Trophoblast cell (in vitro differentiated cells and primary cell): Measurements from ENCODE around the gene SERHL2.
"Not testable (repeated sequence)": the region's sequence is repeated elsewhere in the genome, so short reads cannot be mapped to it uniquely, and the experiment has no call there.

Experiments
- DNase-seq, 2 donors: peaks; one replicate each; pipeline ENCODE4 v3.0.0-alpha.2; 2016
- H2AFZ ChIP-seq: 2 replicates; pipeline ENCODE4 v1.6.1; 2013; ENCODE audit warnings: low read length, moderate library complexity, mild to moderate bottlenecking; ENCODE audit not compliant: insufficient read depth, poor library complexity
- H2AK5ac ChIP-seq: 2 replicates; pipeline ENCODE4 v1.6.1; 2013; ENCODE audit warnings: mild to moderate bottlenecking, low read length
- H2BK120ac ChIP-seq: 2 replicates; pipeline ENCODE4 v1.6.1; 2013; ENCODE audit warnings: low read length, mild to moderate bottlenecking, moderate library complexity; ENCODE audit not compliant: insufficient read depth, poor library complexity
- H2BK12ac ChIP-seq: 2 replicates; pipeline ENCODE4 v1.6.1; 2013; ENCODE audit warnings: mild to moderate bottlenecking, low read length, moderate library complexity
- H2BK5ac ChIP-seq: 2 replicates; pipeline ENCODE4 v1.6.1; 2013; ENCODE audit warnings: low read length, low read depth, moderate library complexity, mild to moderate bottlenecking; ENCODE audit not compliant: poor library complexity
- H3K14ac ChIP-seq: 2 replicates; pipeline ENCODE4 v1.6.1; 2013; ENCODE audit warnings: mild to moderate bottlenecking, low read length
- H3K18ac ChIP-seq: 2 replicates; pipeline ENCODE4 v1.6.1; 2013; ENCODE audit warnings: mild to moderate bottlenecking, low read length
- H3K23ac ChIP-seq: 2 replicates; pipeline ENCODE4 v1.6.1; 2013; ENCODE audit warnings: low read length
- H3K27ac ChIP-seq: 2 replicates; pipeline ENCODE4 v1.5.1; 2013; ENCODE audit warnings: low read depth, mild to moderate bottlenecking, inconsistent platforms, low read length, moderate library complexity
- H3K27me3 ChIP-seq: 2 replicates; pipeline ENCODE4 v1.6.1; 2013; ENCODE audit warnings: inconsistent platforms, mild to moderate bottlenecking, low read length, moderate library complexity; ENCODE audit not compliant: insufficient read depth
- H3K36me3 ChIP-seq, 2 experiments: 1 replicate in 1 of 2; 2 replicates in 1 of 2; pipeline ENCODE4 v1.6.1; 2013; ENCODE audit warnings: low read length in 2 of 2, mild to moderate bottlenecking in 2 of 2, moderate library complexity in 1 of 2; ENCODE audit not compliant: insufficient read depth in 2 of 2, control insufficient read depth in 1 of 2
- H3K4ac ChIP-seq: 2 replicates; pipeline ENCODE4 v1.6.1; 2013; ENCODE audit warnings: low read depth, mild to moderate bottlenecking, low read length, moderate library complexity
- H3K4me1 ChIP-seq, 2 experiments: 1 replicate in 1 of 2; 2 replicates in 1 of 2; pipeline ENCODE4 v1.6.1; 2013; ENCODE audit warnings: low read length in 2 of 2, mild to moderate bottlenecking in 2 of 2, moderate library complexity in 1 of 2; ENCODE audit not compliant: insufficient read depth in 2 of 2, control insufficient read depth in 1 of 2
- H3K4me2 ChIP-seq: 2 replicates; pipeline ENCODE4 v1.6.1; 2013; ENCODE audit warnings: inconsistent platforms, mild to moderate bottlenecking, low read length, moderate library complexity
- H3K4me3 ChIP-seq: 2 replicates; pipeline ENCODE4 v1.5.1; 2013; ENCODE audit warnings: mild to moderate bottlenecking, low read depth, low read length, inconsistent platforms
- H3K79me1 ChIP-seq: one replicate; pipeline ENCODE4 v1.6.1; 2013; ENCODE audit warnings: low read length
- H3K79me2 ChIP-seq: 2 replicates; pipeline ENCODE4 v1.6.1; 2013; ENCODE audit warnings: low read length, mild to moderate bottlenecking; ENCODE audit not compliant: control insufficient read depth, insufficient read depth, poor library complexity
- H3K9ac ChIP-seq: 2 replicates; pipeline ENCODE4 v1.6.1; 2013; ENCODE audit warnings: mild to moderate bottlenecking, low read length
- H3K9me3 ChIP-seq: 2 replicates; pipeline ENCODE4 v1.6.1; 2013; ENCODE audit warnings: low read depth, mild to moderate bottlenecking, control low read depth, inconsistent platforms, low read length; ENCODE audit not compliant: insufficient read depth
- H4K12ac ChIP-seq: 2 replicates; pipeline ENCODE4 v1.6.1; 2013; ENCODE audit warnings: low read depth, mild to moderate bottlenecking, low read length, moderate library complexity
- H4K8ac ChIP-seq: 2 replicates; pipeline ENCODE4 v1.6.1; 2013; ENCODE audit warnings: low read depth, mild to moderate bottlenecking, low read length, moderate library complexity
- H4K91ac ChIP-seq: one replicate; pipeline ENCODE4 v1.6.1; 2013; ENCODE audit warnings: low read depth, mild to moderate bottlenecking, low read length, moderate library complexity
- WGBS: extraction: QIAGEN DNeasy Blood & Tissue Kit; methylation state at CpG from one replicate; pipeline ENCODE4 v1.1.7; 2013; ENCODE audit warnings: missing lambda C conversion rate; ENCODE audit not compliant: insufficient read length, insufficient coverage; ENCODE audit errors: extremely low coverage; 5-methylcytosine and 5-hydroxymethylcytosine counted together

The SERHL2 gene

GRCh38 chr22:42521228-42521546, 32.6 kb upstream of the SERHL2 start:
- Histone ChIP-seq H2AFZ (no peak overlapping the region), H3K27me3 (no peaks in the 10 kb centered on the region), H3K4me2 (no peak overlapping the region), H2BK120ac (no peak overlapping the region), H3K27ac (no peak overlapping the region), H2BK5ac (no peak overlapping the region), H3K9me3 (no peaks in the 10 kb centered on the region), H2BK12ac (peak overlapping the region; percentile 7), H4K8ac (no peak overlapping the region), H2AK5ac (no peak overlapping the region), H3K14ac (no peak overlapping the region), H3K79me2 (peaks cover 3% of the 10 kb centered on the region), H3K9ac (no peak overlapping the region), H4K91ac (peak overlapping the region; percentile 75), H3K18ac (no peak overlapping the region), H3K4ac (no peak overlapping the region), H3K4me1 (peaks cover 11 to 14% of the 10 kb centered on the region in 2 experiments), H3K79me1 (peaks cover 10% of the 10 kb centered on the region), H3K36me3 (peaks cover 11 to 14% of the 10 kb centered on the region in 2 experiments), H4K12ac (no peak overlapping the region), H3K23ac (no peak overlapping the region), H3K4me3 (no peak overlapping the region)
- no CpG with 5 or more reads among the region's 9 CpGs for WGBS
- DNase-seq: no peak

- no peak overlapping the region for H4K91ac ChIP-seq
- no peaks in the 10 kb centered on the region for H3K9me3 ChIP-seq
- H3K4me2 ChIP-seq: no peak overlapping the region
- peaks cover 3% of the 10 kb centered on the region for H3K79me2 ChIP-seq
- no peak overlapping the region for H3K9ac ChIP-seq
- H4K8ac ChIP-seq: no peak overlapping the region
- no peak overlapping the region for H2AK5ac ChIP-seq
- no peak overlapping the region for H3K18ac ChIP-seq
- H4K12ac ChIP-seq: no peak overlapping the region
- H3K79me1 ChIP-seq: peaks cover 10% of the 10 kb centered on the region
- H3K27me3 ChIP-seq: no peaks in the 10 kb centered on the region
- no peak overlapping the region for H3K27ac ChIP-seq
- no peak overlapping the region for H3K4me3 ChIP-seq
- no peak for DNase-seq
- H3K4ac ChIP-seq: no peak overlapping the region
- peaks cover 2 to 3% of the 10 kb centered on the region in 2 experiments for H3K36me3 ChIP-seq
- H2AFZ ChIP-seq: no peak overlapping the region
- no peak overlapping the region for H3K23ac ChIP-seq
- H3K4me1 ChIP-seq: peaks cover 16 to 20% of the 10 kb centered on the region in 2 experiments
- no CpG with 5 or more reads among the region's 15 CpGs for WGBS
- no peak overlapping the region for H2BK120ac ChIP-seq
- H2BK12ac ChIP-seq: no peak overlapping the region
- H2BK5ac ChIP-seq: no peak overlapping the region
- no peak overlapping the region for H3K14ac ChIP-seq
These were observed 31.2 kb upstream of the SERHL2 start for GRCh38 chr22:42522546-42522945.

- H3K18ac ChIP-seq: peak overlapping the region; percentile 50
- peaks cover 36 to 41% of the 10 kb centered on the region in 2 experiments for H3K4me1 ChIP-seq
- H3K79me1 ChIP-seq: peaks cover 26% of the 10 kb centered on the region
- H3K23ac ChIP-seq: no peak overlapping the region
- H3K79me2 ChIP-seq: peaks cover 4% of the 10 kb centered on the region
- H4K12ac ChIP-seq: no peak overlapping the region
- H3K9ac ChIP-seq: no peak overlapping the region
- H3K36me3 ChIP-seq: no peaks in the 10 kb centered on the region
- H3K27me3 ChIP-seq: no peaks in the 10 kb centered on the region
- H4K91ac ChIP-seq: peak overlapping the region; percentile 79
- WGBS: no CpG with 5 or more reads among the region's 11 CpGs
- peak overlapping the region; percentile 90 for H2BK5ac ChIP-seq
- peak overlapping the region; percentile 71 for H2AK5ac ChIP-seq
- H3K4me3 ChIP-seq: no peak overlapping the region
- DNase-seq: no peak
- H2BK120ac ChIP-seq: peak overlapping the region; percentile 84
- H3K9me3 ChIP-seq: no peaks in the 10 kb centered on the region
- H2BK12ac ChIP-seq: peak overlapping the region; percentile 80
- H3K4me2 ChIP-seq: peak overlapping the region; percentile 41
- H3K27ac ChIP-seq: peak overlapping the region; percentile 95
- H3K4ac ChIP-seq: peak overlapping the region; percentile 80
- peak overlapping the region; percentile 71 for H3K14ac ChIP-seq
- no peak overlapping the region for H2AFZ ChIP-seq
- H4K8ac ChIP-seq: peak overlapping the region; percentile 57
These were observed 25.0 kb upstream of the SERHL2 start for GRCh38 chr22:42528591-42529307.

- H2BK12ac ChIP-seq: not testable (repeated sequence)
These were observed 24.3 kb upstream of the SERHL2 start for GRCh38 chr22:42529435-42529834.

More at GRCh38 chr22:42529435-42529834, 24.3 kb upstream of the SERHL2 start:
- not testable (repeated sequence) for H4K12ac ChIP-seq, H2AFZ ChIP-seq, H3K4ac ChIP-seq, H4K8ac ChIP-seq, H3K36me3 ChIP-seq, H3K9me3 ChIP-seq, H3K23ac ChIP-seq, H2AK5ac ChIP-seq, H3K4me3 ChIP-seq, H3K27me3 ChIP-seq, H3K79me2 ChIP-seq, H3K9ac ChIP-seq, H3K18ac ChIP-seq
- H3K4me1 ChIP-seq: peaks cover 38 to 42% of the 10 kb centered on the region in 2 experiments
- H3K27ac ChIP-seq: peak overlapping the region; percentile 95
- DNase-seq: peak; percentile 93 to 97
- peak overlapping the region; percentile 96 for H4K91ac ChIP-seq
- peak overlapping the region; percentile 98 for H2BK120ac ChIP-seq
- no CpG with 5 or more reads among the region's 8 CpGs for WGBS
- peaks cover 27% of the 10 kb centered on the region for H3K79me1 ChIP-seq
- peak overlapping the region; percentile 76 for H3K14ac ChIP-seq
- peak overlapping the region; percentile 94 for H2BK5ac ChIP-seq
- peak overlapping the region; percentile 36 for H3K4me2 ChIP-seq
